PC-3 (cell line): ENCODE measurements around the gene GALNT2. TPM values are rescaled to one million over a fixed set of nuclear protein-coding genes. Genes with fewer than 3 reads are reported as not detected.

Source experiments
- ATAC-seq: fragments of 200-7000 bp; cut with Tn5 transposase; 2 replicates; pipeline ENCODE4 v1.9.1; 2020; ENCODE audit warnings: mild to moderate bottlenecking, moderate library complexity
- BruUV-seq: library from RNA; stranded (reverse); fragments of 400-500 nt; replicated peaks from 2 replicates; lab custom pipeline; 2021; lab: Mats Ljungman, UMichigan
- CTCF ChIA-PET: fragments of 300-600 bp; sonication (Branson Sonifier 250); formaldehyde crosslinking; loops from one replicate; lab custom pipeline; 2022; ENCODE audit warnings: antibody characterized with exemption; lab: Charles Lee
- POLR2A ChIA-PET: fragments of 300-600 bp; sonication (Branson Sonifier 250); formaldehyde crosslinking; loops from one replicate; lab custom pipeline; 2022; ENCODE audit warnings: antibody characterized with exemption; ENCODE audit not compliant: unreplicated experiment; lab: Charles Lee
- DNase-seq: peaks from one replicate; pipeline ENCODE4 v3.0.0-alpha.2; 2015
- H2AFZ ChIP-seq: fragments of 300-600 bp; sonication (generic); 2 replicates; pipeline ENCODE4 v1.6.0; 2016; ENCODE audit warnings: antibody characterized with exemption, low read length
- H3F3A ChIP-seq: fragments of 300-600 bp; sonication (generic); one replicate; pipeline ENCODE4 v1.6.0; 2017; ENCODE audit warnings: antibody characterized with exemption, low read length, control low read depth, mild to moderate bottlenecking; ENCODE audit not compliant: unreplicated experiment
- H3K27ac ChIP-seq: fragments of 300-600 bp; sonication (generic); 2 replicates; pipeline ENCODE4 v1.5.1; 2016; ENCODE audit warnings: mild to moderate bottlenecking, low read length
- H3K27me3 ChIP-seq: fragments of 300-600 bp; sonication (generic); 2 replicates; pipeline ENCODE4 v1.6.1; 2016; ENCODE audit warnings: low read length, mixed read lengths
- H3K36me3 ChIP-seq: fragments of 300-600 bp; sonication (generic); 2 replicates; pipeline ENCODE4 v1.6.1; 2016; ENCODE audit warnings: low read depth, mixed run types, low read length, mixed read lengths
- H3K4me1 ChIP-seq: fragments of 300-600 bp; sonication (generic); 2 replicates; pipeline ENCODE4 v1.5.1; 2016; ENCODE audit warnings: low read length; ENCODE audit not compliant: insufficient read depth
- H3K4me2 ChIP-seq: fragments of 300-600 bp; sonication (generic); 2 replicates; pipeline ENCODE4 v1.6.0; 2016; ENCODE audit warnings: low read length
- H3K4me3 ChIP-seq: fragments of 300-600 bp; sonication (generic); 2 replicates; pipeline ENCODE4 v1.5.1; 2016; ENCODE audit warnings: mild to moderate bottlenecking, low read length, mixed read lengths
- H3K79me2 ChIP-seq: fragments of 300-600 bp; sonication (generic); 2 replicates; pipeline ENCODE4 v1.6.1; 2017; ENCODE audit warnings: low read length, mixed read lengths
- H3K9ac ChIP-seq: fragments of 300-600 bp; sonication (generic); 2 replicates; pipeline ENCODE4 v1.6.0; 2016; ENCODE audit warnings: mild to moderate bottlenecking, low read length
- H3K9me2 ChIP-seq: fragments of 300-600 bp; sonication (generic); replicated peaks from 2 replicates; pipeline ENCODE4 v1.6.1; 2016; ENCODE audit warnings: mixed run types, low read length, mixed read lengths
- H3K9me3 ChIP-seq: fragments of 300-600 bp; sonication (generic); 2 replicates; pipeline ENCODE4 v1.6.1; 2016; ENCODE audit warnings: low read length, mixed read lengths
- H4K20me1 ChIP-seq: fragments of 300-600 bp; sonication (generic); 2 replicates; pipeline ENCODE4 v1.6.1; 2016; ENCODE audit warnings: low read length, mixed read lengths
- CTCF ChIP-seq: fragments of 300-600 bp; sonication (generic); conservative IDR thresholded peaks from 2 replicates; pipeline ENCODE4 v1.5.1; 2017; ENCODE audit warnings: antibody characterized with exemption, low read depth, mild to moderate bottlenecking, low read length
- EZH2 ChIP-seq: fragments of 300-600 bp; sonication (generic); IDR thresholded peaks from one replicate; pipeline ENCODE4 v1.6.1; 2017; ENCODE audit warnings: antibody characterized with exemption, mild to moderate bottlenecking, low read length; ENCODE audit not compliant: unreplicated experiment
- EZH2phosphoT487 ChIP-seq: fragments of 300-600 bp; sonication (generic); IDR thresholded peaks from 2 replicates; pipeline ENCODE4 v1.6.1; 2018; ENCODE audit warnings: mild to moderate bottlenecking, antibody characterized with exemption, low read length, borderline replicate concordance
- intact Hi-C: fragments of 100-400 bp; cut with micrococcal nuclease; formaldehyde crosslinking; loops from 2 replicates; pipeline ENCODE4 v1.9.0; 2023
- total RNA-seq: library from RNA; depleted of rRNA; stranded (reverse); fragments of >200 nt; gene quantifications from 2 replicates; pipeline ENCODE4 v1.2.3, GENCODE V29; 2014

The GALNT2 gene
- total RNA-seq, 1 experiment from 2014 or later: 182 TPM

DNA sequence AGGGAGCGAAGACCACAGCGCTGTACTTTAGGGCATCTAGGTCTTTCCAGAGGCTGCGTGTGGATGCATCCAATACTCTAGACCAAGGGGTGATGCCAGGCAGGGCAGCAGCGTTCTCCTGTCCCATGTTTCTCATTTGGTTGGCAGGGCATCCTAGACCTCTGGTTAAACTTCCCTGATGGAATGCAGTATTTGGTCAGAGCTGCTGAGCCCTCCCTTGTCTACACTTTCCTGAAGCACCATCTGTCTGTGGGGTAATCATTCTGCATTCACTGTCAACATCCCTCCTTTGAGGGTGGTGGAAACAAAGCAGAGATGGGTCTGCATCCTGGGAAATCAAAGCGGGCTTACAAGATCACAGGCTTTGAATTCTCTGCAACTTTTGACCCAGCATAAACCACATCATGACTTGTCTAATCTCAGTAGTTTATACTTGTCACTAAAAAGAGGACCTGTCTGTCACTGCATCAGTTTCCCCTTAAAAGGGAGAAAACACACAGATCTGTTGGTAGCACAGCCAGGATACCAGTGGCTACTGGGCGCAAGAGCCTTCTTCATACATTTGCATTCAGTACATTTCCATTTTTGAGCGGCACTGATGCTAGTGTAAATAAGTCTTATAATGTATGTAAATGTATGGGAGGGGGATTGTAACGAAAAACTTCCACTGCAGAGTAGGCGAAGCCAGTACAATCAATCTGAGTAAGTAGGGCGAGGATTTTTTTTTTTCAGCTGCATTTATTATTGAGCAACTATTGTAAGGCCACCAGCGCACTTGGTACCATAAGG lies 106.3 kb downstream of the GALNT2 start:
- Histone ChIP-seq H2AFZ (no peak overlapping the region), H3K27me3 (no peaks in the 10 kb centered on the region), H3K36me3 (peaks cover 12% of the 10 kb centered on the region), H3K79me2 (peaks cover 89% of the 10 kb centered on the region), H3K9me2 (no peaks in the 10 kb centered on the region), H4K20me1 (peaks cover 20% of the 10 kb centered on the region), H3F3A (peaks cover 6% of the 10 kb centered on the region), H3K4me3 (no peak overlapping the region), H3K9me3 (no peaks in the 10 kb centered on the region), H3K9ac (no peak overlapping the region), H3K4me2 (no peak overlapping the region), H3K4me1 (peaks cover 34% of the 10 kb centered on the region), H3K27ac (no peak overlapping the region)
- DNase-seq: no peak
- TF ChIP-seq CTCF: no peak
- no peak for TF ChIP-seq EZH2
- TF ChIP-seq EZH2phosphoT487: no peak
- POLR2A ChIA-PET: no interaction called here
- CTCF ChIA-PET: no interaction called here
- ATAC-seq: no peak
- intact Hi-C loops: no loop called here
- no TSS peak for BruUV-seq

- Histone ChIP-seq H3K4me1 (peaks cover 34% of the 10 kb centered on the region), H3K9me3 (no peaks in the 10 kb centered on the region), H3K9ac (no peak overlapping the region), H3K4me3 (no peak overlapping the region), H3K36me3 (peaks cover 13% of the 10 kb centered on the region), H3K27me3 (no peaks in the 10 kb centered on the region), H3K27ac (no peak overlapping the region), H2AFZ (no peak overlapping the region), H4K20me1 (peaks cover 20% of the 10 kb centered on the region), H3K4me2 (no peak overlapping the region), H3F3A (peaks cover 6% of the 10 kb centered on the region), H3K79me2 (peaks cover 83% of the 10 kb centered on the region), H3K9me2 (no peaks in the 10 kb centered on the region)
- ATAC-seq: no peak
- TF ChIP-seq CTCF (no peak), EZH2 (no peak), EZH2phosphoT487 (no peak)
- POLR2A ChIA-PET: no interaction called here
- no TSS peak for BruUV-seq
- intact Hi-C loops: no loop called here
- DNase-seq: no peak
- CTCF ChIA-PET: no interaction called here
These were observed 107.0 kb downstream of the GALNT2 start for GRCh38 chr1:230174041-230174440.
